Breast epithelium (tissue), 4 donors: ENCODE results near the gene KIAA1217. TPM values are rescaled to one million over a fixed set of nuclear protein-coding genes. Genes with fewer than 3 reads are reported as not detected.
"Not testable (repeated sequence)": the region's sequence is repeated elsewhere in the genome, so short reads cannot be mapped to it uniquely, and the experiment has no call there.

Source experiments
- DNase-seq, 2 donors: peaks; one replicate each; pipeline ENCODE4 v3.0.0-alpha.2; 2019; ENCODE audit warnings: low spot score in 2 of 2
- H3K27ac ChIP-seq, 2 donors: fragments of 200-600 bp; sonication (generic) in 1 of 2; one replicate each; pipeline ENCODE4 v1.5.1; 2016 to 2019; ENCODE audit warnings: mild to moderate bottlenecking in 1 of 2
- H3K27me3 ChIP-seq, 2 donors: fragments of 200-600 bp; sonication (generic) in 1 of 2; one replicate each; pipeline versions ENCODE4 v1.5.1 to v1.6.0; 2017 to 2019; ENCODE audit warnings: control low read depth in 1 of 2, mild to moderate bottlenecking in 1 of 2
- H3K36me3 ChIP-seq: fragments of 200-600 bp; one replicate; pipeline ENCODE4 v1.5.1; 2019
- H3K4me1 ChIP-seq, 2 donors: fragments of 200-600 bp; sonication (generic); one replicate each; pipeline ENCODE4 v1.5.1; 2016 to 2019; ENCODE audit warnings: control low read depth in 1 of 2
- H3K4me3 ChIP-seq, 3 donors: fragments of 200-600 bp; sonication (generic); 1 replicate in 2 of 3; 2 replicates in 1 of 3; pipeline ENCODE4 v1.5.1; 2016 to 2019; ENCODE audit warnings: mild to moderate bottlenecking in 3 of 3, moderate library complexity in 2 of 3
- H3K9me3 ChIP-seq, 2 donors: fragments of 200-600 bp; sonication (generic) in 1 of 2; one replicate each; pipeline ENCODE4 v1.5.1; 2016 to 2019; ENCODE audit warnings: control low read depth in 1 of 2
- CTCF ChIP-seq, 3 donors: fragments of 450-650 bp; IDR thresholded peaks; one replicate each; pipeline ENCODE4 v1.5.1; 2016 to 2017; ENCODE audit warnings: antibody characterized with exemption in 3 of 3, mild to moderate bottlenecking in 3 of 3, moderate library complexity in 3 of 3
- POLR2A ChIP-seq: fragments of 450-650 bp; IDR thresholded peaks from one replicate; pipeline ENCODE4 v1.6.1; 2016; ENCODE audit warnings: antibody characterized with exemption, mild to moderate bottlenecking, moderate library complexity
- POLR2AphosphoS5 ChIP-seq, 3 donors: sonication (generic); formaldehyde crosslinking; IDR thresholded peaks; one replicate each; pipeline ENCODE4 v1.6.1; 2017; ENCODE audit warnings: antibody characterized with exemption in 3 of 3
- intact Hi-C: fragments of 100-400 bp; cut with DNase I; formaldehyde crosslinking; loops from one replicate; pipeline ENCODE4 v1.15.1; 2023; ENCODE audit warnings: low total_unique reads
- total RNA-seq, 3 donors: library from RNA; depleted of rRNA; stranded (reverse); fragments of >200 nt; gene quantifications; one replicate each; pipeline ENCODE4 v1.1.0, GENCODE V29; 2016

KIAA1217 gene
- total RNA-seq, 3 donors from 2014 or later, result 19.7 to 154 (median 83.6) TPM

GRCh38 chr10:24344695-24345463, 135.9 kb downstream of the KIAA1217 start:
- no peaks in the 10 kb centered on the region for H3K9me3 ChIP-seq
- H3K27ac ChIP-seq, result peak overlapping the region; percentile 83 to 90
- TF ChIP-seq POLR2AphosphoS5 (IDR thresholded peaks at IDR 0.05) (no peak), POLR2A (no peak), CTCF (IDR thresholded peaks at IDR 0.05) (no peak)
- peaks cover 5 to 17% of the 10 kb centered on the region in 2 donors for H3K4me1 ChIP-seq
- no peaks in the 10 kb centered on the region for H3K36me3 ChIP-seq
- H3K4me3 ChIP-seq, result peak overlapping the region in 1 of 3 donors; percentile 6
- no peak for DNase-seq
- intact Hi-C loops, result no loop called here
- H3K27me3 ChIP-seq, result no peaks in the 10 kb centered on the region

GRCh38 chr10:24346877-24347519, 138.1 kb downstream of the KIAA1217 start:
- intact Hi-C loops, result no loop called here
- Histone ChIP-seq H3K27me3 (no peaks in the 10 kb centered on the region), H3K4me1 (peaks cover 0 to 15% of the 10 kb centered on the region in 2 donors), H3K4me3 (no peak overlapping the region), H3K27ac (peak overlapping the region; percentile 48 to 90), H3K36me3 (no peaks in the 10 kb centered on the region), H3K9me3 (no peaks in the 10 kb centered on the region)
- DNase-seq, result no peak
- TF ChIP-seq POLR2AphosphoS5 (IDR thresholded peaks at IDR 0.05) (no peak), POLR2A (no peak), CTCF (IDR thresholded peaks at IDR 0.05) (no peak)

- Histone ChIP-seq H3K36me3 (no peaks in the 10 kb centered on the region), H3K4me1 (peaks cover 0 to 5% of the 10 kb centered on the region in 2 donors), H3K27me3 (no peaks in the 10 kb centered on the region), H3K4me3 (no peak overlapping the region), H3K27ac (peak overlapping the region; percentile 83 to 86), H3K9me3 (no peaks in the 10 kb centered on the region)
- TF ChIP-seq CTCF (IDR thresholded peaks at IDR 0.05) (no peak), POLR2A (no peak), POLR2AphosphoS5 (IDR thresholded peaks at IDR 0.05) (peak in 1 of 3 donors; percentile 51)
- no peak for DNase-seq
- intact Hi-C loops, result no loop called here
Observed at GRCh38 chr10:24349379-24350001, 140.6 kb downstream of the KIAA1217 start.

GRCh38 chr10:24350070-24350921, 141.4 kb downstream of the KIAA1217 start:
- TF ChIP-seq CTCF (IDR thresholded peaks at IDR 0.05) (no peak), POLR2A (no peak), POLR2AphosphoS5 (IDR thresholded peaks at IDR 0.05) (no peak)
- peak overlapping the region; percentile 83 to 86 for H3K27ac ChIP-seq

GRCh38 chr10:24350922-24351225, 141.9 kb downstream of the KIAA1217 start:
- H3K4me1 ChIP-seq, H3K36me3 ChIP-seq, intact Hi-C loops, DNase-seq, H3K9me3 ChIP-seq, H3K27me3 ChIP-seq, H3K4me3 ChIP-seq: not testable (repeated sequence)
- H3K27ac ChIP-seq, result peak overlapping the region; percentile 83 to 86

More at GRCh38 chr10:24350070-24350921, 141.4 kb downstream of the KIAA1217 start:
- no peaks in the 10 kb centered on the region for H3K36me3 ChIP-seq
- no peak for DNase-seq
- no peaks in the 10 kb centered on the region for H3K4me1 ChIP-seq
- H3K27me3 ChIP-seq, result no peaks in the 10 kb centered on the region
- peak overlapping the region in 1 of 3 donors; percentile 2 for H3K4me3 ChIP-seq
- intact Hi-C loops, result no loop called here
- no peaks in the 10 kb centered on the region for H3K9me3 ChIP-seq
